ENCODE data around the gene ADCY6.

The ADCY6 gene

DNA sequence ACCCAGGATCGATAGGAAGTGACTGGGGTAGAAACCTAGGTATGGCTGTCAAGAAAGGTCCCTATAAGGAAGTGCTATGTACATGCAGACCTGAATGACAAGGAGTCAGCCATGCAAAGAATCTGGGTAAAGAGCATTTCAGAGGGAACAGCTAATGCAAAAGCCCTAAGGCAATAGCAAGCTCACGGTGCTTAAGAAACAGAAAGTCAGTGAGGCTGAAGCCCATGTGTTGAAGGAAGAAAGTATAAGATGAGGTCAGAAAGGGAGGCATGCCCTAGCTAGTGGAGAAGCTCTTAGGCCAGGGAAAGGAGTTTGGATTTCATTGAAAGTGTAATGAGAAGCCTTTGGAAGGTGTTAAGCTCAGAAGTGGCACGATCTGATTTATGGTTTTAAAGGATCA lies 6.0 kb upstream of the ADCY6 start:
- no peaks in the 10 kb centered on the region for H3K36me3 ChIP-seq
- DNase-seq, result no peak
- no peaks in the 10 kb centered on the region for H3K9me3 ChIP-seq (ENCODE audit: severe bottlenecking)
- TF ChIP-seq, protein P1, sequence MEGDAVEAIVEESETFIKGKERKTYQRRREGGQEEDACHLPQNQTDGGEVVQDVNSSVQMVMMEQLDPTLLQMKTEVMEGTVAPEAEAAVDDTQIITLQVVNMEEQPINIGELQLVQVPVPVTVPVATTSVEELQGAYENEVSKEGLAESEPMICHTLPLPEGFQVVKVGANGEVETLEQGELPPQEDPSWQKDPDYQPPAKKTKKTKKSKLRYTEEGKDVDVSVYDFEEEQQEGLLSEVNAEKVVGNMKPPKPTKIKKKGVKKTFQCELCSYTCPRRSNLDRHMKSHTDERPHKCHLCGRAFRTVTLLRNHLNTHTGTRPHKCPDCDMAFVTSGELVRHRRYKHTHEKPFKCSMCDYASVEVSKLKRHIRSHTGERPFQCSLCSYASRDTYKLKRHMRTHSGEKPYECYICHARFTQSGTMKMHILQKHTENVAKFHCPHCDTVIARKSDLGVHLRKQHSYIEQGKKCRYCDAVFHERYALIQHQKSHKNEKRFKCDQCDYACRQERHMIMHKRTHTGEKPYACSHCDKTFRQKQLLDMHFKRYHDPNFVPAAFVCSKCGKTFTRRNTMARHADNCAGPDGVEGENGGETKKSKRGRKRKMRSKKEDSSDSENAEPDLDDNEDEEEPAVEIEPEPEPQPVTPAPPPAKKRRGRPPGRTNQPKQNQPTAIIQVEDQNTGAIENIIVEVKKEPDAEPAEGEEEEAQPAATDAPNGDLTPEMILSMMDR (IDR thresholded peaks at IDR 0.05; ENCODE audit: low read depth, low read length), result no peak
- H3K4me3 ChIP-seq (ENCODE audit: low read depth, low read length), result no peak overlapping the region
- no peak overlapping the region for H3K27ac ChIP-seq
- no peaks in the 10 kb centered on the region for H3K27me3 ChIP-seq (ENCODE audit: insufficient read depth, low read depth, severe bottlenecking)

DNA sequence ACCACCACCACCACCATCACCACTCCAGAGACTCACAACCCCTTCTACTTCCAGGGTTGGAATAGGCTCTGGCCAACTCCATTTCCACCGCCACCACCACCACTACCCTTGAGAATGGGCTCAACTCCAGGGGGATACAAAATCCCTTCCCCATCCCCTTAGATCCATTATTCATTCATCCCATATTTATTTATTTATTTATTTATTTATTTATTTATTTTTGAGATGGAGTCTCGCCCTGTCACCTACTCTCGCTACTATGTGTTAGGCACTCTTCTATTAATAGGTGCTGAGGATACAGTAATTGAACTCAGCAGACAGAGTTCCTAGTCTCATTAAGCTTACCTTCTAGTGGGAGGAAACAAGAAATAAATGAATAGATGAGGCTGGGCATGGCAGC lies 4.8 kb upstream of the ADCY6 start:
- no peaks in the 10 kb centered on the region for H3K9me3 ChIP-seq (ENCODE audit: severe bottlenecking)
- no peaks in the 10 kb centered on the region for H3K27me3 ChIP-seq (ENCODE audit: insufficient read depth, low read depth, severe bottlenecking)
- TF ChIP-seq, protein P1 (IDR thresholded peaks at IDR 0.05; ENCODE audit: low read depth, low read length), result no peak
- H3K4me3 ChIP-seq (ENCODE audit: low read depth, low read length), result no peak overlapping the region
- no peak for DNase-seq
- no peak overlapping the region for H3K27ac ChIP-seq
- no peaks in the 10 kb centered on the region for H3K36me3 ChIP-seq

DNA sequence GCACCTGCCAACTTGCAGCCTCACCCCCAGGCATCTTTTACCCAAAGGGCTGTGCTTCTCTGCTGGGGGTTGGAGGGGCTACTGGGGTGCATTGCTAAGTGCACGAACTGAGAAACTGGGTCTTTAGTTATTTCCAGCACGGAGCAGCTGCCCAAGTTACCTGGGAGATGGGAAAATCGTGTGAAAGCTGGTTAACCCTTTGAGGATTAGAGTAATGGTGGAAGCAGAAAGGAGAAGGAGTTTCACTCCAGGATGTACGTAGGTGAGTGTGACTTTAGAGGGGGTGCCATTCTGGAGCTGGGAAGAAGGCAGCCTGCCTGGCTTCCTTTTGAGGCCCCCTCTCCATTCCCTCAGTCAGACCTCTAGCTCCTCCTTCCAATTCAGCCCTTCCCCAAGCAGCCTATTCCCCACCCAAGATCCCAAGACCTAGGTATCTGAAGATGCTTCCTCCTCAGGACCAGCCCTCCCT lies 1.0 kb upstream of the ADCY6 start:
- Histone ChIP-seq H3K27me3 (ENCODE audit: insufficient read depth, low read depth, severe bottlenecking) (no peaks in the 10 kb centered on the region), H3K27ac (no peak overlapping the region), H3K9me3 (ENCODE audit: severe bottlenecking) (no peaks in the 10 kb centered on the region), H3K36me3 (no peaks in the 10 kb centered on the region), H3K4me3 (ENCODE audit: low read depth, low read length) (peak overlapping the region; percentile 73)
- DNase-seq, result no peak
- TF ChIP-seq, protein P1 (IDR thresholded peaks at IDR 0.05; ENCODE audit: low read depth, low read length), result no peak

DNA sequence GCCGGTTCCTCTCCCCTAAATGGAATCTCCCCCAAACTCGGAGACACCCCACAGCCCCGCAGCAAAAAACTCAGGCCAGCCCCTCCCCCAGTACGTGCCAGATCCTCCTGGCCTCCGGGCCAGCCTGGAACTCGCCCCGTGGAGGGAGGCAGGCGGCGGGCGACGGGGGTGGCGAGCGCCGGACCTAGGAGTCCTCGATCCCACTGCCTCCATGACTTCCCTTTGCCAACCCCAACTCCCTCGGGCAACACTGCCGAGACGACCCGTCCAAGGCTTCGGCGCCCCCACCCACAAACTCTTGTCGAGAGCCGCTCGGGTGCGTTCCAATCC lies 400 bp downstream of the ADCY6 start:
- Histone ChIP-seq H3K27ac (peak overlapping the region; percentile 51), H3K4me3 (ENCODE audit: low read depth, low read length) (peak overlapping the region; percentile 73)

DNA sequence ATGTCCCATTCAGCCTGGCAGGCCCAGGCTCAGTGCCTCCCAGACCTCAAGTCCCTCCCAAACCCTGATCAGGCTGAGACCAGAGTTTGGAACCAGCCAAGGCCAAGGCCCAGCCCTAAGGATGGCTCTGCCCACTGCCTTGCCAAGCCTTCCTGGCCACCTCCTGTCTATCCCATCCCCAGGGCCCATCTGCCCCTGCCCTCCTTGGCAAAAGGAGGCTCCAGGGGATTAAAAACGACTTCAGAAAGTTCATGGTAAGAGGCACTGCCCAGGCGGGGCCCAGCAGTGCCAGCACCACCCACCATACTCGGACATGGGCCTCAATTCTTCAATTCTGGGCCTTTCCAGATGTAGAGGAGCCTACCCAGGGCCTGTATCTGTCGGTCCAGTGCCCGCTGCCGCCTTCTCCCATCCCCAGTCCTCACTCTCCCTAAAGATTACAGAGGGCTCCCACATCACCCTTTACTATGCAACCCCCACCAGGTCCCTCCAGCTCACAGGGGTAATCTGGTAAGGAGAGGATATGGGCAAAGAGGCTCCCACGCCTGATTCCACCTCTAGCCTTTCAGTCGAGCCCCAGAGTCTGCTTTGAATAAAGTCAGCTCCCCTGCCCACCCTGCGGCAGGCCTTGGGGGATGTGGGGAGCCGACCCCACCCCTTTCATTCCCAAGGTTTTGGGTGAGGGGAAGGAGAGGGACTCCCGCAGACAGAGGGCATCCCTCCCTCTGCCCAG lies 932 bp downstream of the ADCY6 start:
- TF ChIP-seq, protein P1 (IDR thresholded peaks at IDR 0.05; ENCODE audit: low read depth, low read length), result no peak
- no peak for DNase-seq
- Histone ChIP-seq H3K4me3 (ENCODE audit: low read depth, low read length) (peak overlapping the region; percentile 73), H3K36me3 (no peaks in the 10 kb centered on the region), H3K9me3 (ENCODE audit: severe bottlenecking) (no peaks in the 10 kb centered on the region), H3K27me3 (ENCODE audit: insufficient read depth, low read depth, severe bottlenecking) (no peaks in the 10 kb centered on the region), H3K27ac (no peak overlapping the region)

More for the DNA sequence above, 400 bp downstream of the ADCY6 start:
- Histone ChIP-seq H3K27me3 (ENCODE audit: insufficient read depth, low read depth, severe bottlenecking) (no peaks in the 10 kb centered on the region), H3K36me3 (no peaks in the 10 kb centered on the region), H3K9me3 (ENCODE audit: severe bottlenecking) (no peaks in the 10 kb centered on the region)
- TF ChIP-seq, protein P1 (IDR thresholded peaks at IDR 0.05; ENCODE audit: low read depth, low read length), result no peak
- no peak for DNase-seq

All from WERI-Rb-1 (cell line).